Measurements from ENCODE around the gene RNASE1.

Gene RNASE1

GRCh38 chr14:20751963-20752562 is 50.6 kb downstream of the RNASE1 start:
- TF ChIP-seq HOXA7 (CRISPR knock-in tag; IDR thresholded peaks at IDR 0.05; ENCODE audit: borderline replicate concordance) (no peak), ZEB2 (tag by site-specific recombination; IDR thresholded peaks at IDR 0.05) (no peak), SETDB1 (IDR thresholded peaks at IDR 0.05; ENCODE audit: insufficient read length, low read length) (peak; percentile 99), PRDM1 (tag by site-specific recombination; IDR thresholded peaks at IDR 0.05) (no peak), ZNF184 (tag by site-specific recombination; IDR thresholded peaks at IDR 0.05) (no peak), TRIM28 (IDR thresholded peaks at IDR 0.05; ENCODE audit: borderline replicate concordance, low read length) (peak; percentile 91; the same call in 1 of the 2 replicates), HOXC10 (CRISPR knock-in tag; IDR thresholded peaks at IDR 0.05) (no peak), ZSCAN18 (tag by site-specific recombination; IDR thresholded peaks at IDR 0.05) (no peak), ZNF561 (tag by site-specific recombination; IDR thresholded peaks at IDR 0.05; ENCODE audit: borderline replicate concordance) (0 out of 2 replicates have a peak, but pooled peaks have one; percentile 44), ZNF585B (tag by site-specific recombination; IDR thresholded peaks at IDR 0.05) (no peak)
- Histone ChIP-seq H3K4me3 (ENCODE audit: low read depth, low read length) (no peak overlapping the region), H3K4me1 (ENCODE audit: control insufficient read depth, insufficient read depth, low read length) (no peaks in the 10 kb centered on the region), H3K9me3 (ENCODE audit: control insufficient read depth, insufficient read depth, low read depth, low read length) (no peaks in the 10 kb centered on the region), H3K27ac (ENCODE audit: extremely low read depth, low read depth, low read length) (no peak overlapping the region), H3K36me3 (ENCODE audit: control insufficient read depth in 2 of 2, insufficient read depth in 1 of 2, low read length in 2 of 2) (no peaks in the 10 kb centered on the region)
- ChIA-PET POLR2A (no interaction called here), CTCF (interaction anchor here (0.7 kb wide), 1 partner anchor 142 kb away, joined by 3 read pairs; no protein-coding TSS in a partner anchor)

Data from HEK293 (cell line).